ENCODE data around the gene TRRAP. TPM values are rescaled to one million over a fixed set of nuclear protein-coding genes. Genes with fewer than 3 reads are reported as not detected.

TRRAP gene
- total RNA-seq, 1 donor: 25.4 TPM

- H3K9me3 ChIP-seq (ENCODE audit: low read depth, low read length): no peaks in the 10 kb centered on the region
- no peaks in the 10 kb centered on the region for H3K4me1 ChIP-seq (ENCODE audit: insufficient read depth, low read length)
- H3K4me3 ChIP-seq (ENCODE audit: low read length): no peak overlapping the region
- H3K27me3 ChIP-seq (ENCODE audit: insufficient read depth, low read length): no peaks in the 10 kb centered on the region
Observed at GRCh38 chr7:98907570-98907969, 29.2 kb downstream of the TRRAP start.

- Histone ChIP-seq H3K27me3 (ENCODE audit: insufficient read depth, low read length) (no peaks in the 10 kb centered on the region), H3K4me1 (ENCODE audit: insufficient read depth, low read length) (no peaks in the 10 kb centered on the region), H3K9me3 (ENCODE audit: low read depth, low read length) (no peaks in the 10 kb centered on the region), H3K4me3 (ENCODE audit: low read length) (no peak overlapping the region)
Observed at GRCh38 chr7:98908585-98908984, 30.3 kb downstream of the TRRAP start.

GRCh38 chr7:98909487-98909886 is 31.2 kb downstream of the TRRAP start:
- Histone ChIP-seq H3K4me3 (ENCODE audit: low read length) (no peak overlapping the region), H3K27me3 (ENCODE audit: insufficient read depth, low read length) (no peaks in the 10 kb centered on the region), H3K9me3 (ENCODE audit: low read depth, low read length) (no peaks in the 10 kb centered on the region), H3K4me1 (ENCODE audit: insufficient read depth, low read length) (no peaks in the 10 kb centered on the region)

- no peaks in the 10 kb centered on the region for H3K4me1 ChIP-seq (ENCODE audit: insufficient read depth, low read length)
- no peaks in the 10 kb centered on the region for H3K27me3 ChIP-seq (ENCODE audit: insufficient read depth, low read length)
- H3K4me3 ChIP-seq (ENCODE audit: low read length): no peak overlapping the region
- H3K9me3 ChIP-seq (ENCODE audit: low read depth, low read length): no peaks in the 10 kb centered on the region
Observed at GRCh38 chr7:98910427-98910826, 32.1 kb downstream of the TRRAP start.

GRCh38 chr7:98911916-98912315 is 33.6 kb downstream of the TRRAP start:
- Histone ChIP-seq H3K4me3 (ENCODE audit: low read length) (no peak overlapping the region), H3K9me3 (ENCODE audit: low read depth, low read length) (no peaks in the 10 kb centered on the region), H3K27me3 (ENCODE audit: insufficient read depth, low read length) (no peaks in the 10 kb centered on the region), H3K4me1 (ENCODE audit: insufficient read depth, low read length) (no peaks in the 10 kb centered on the region)

- Histone ChIP-seq H3K4me3 (ENCODE audit: low read length) (no peak overlapping the region), H3K4me1 (ENCODE audit: insufficient read depth, low read length) (no peaks in the 10 kb centered on the region), H3K27me3 (ENCODE audit: insufficient read depth, low read length) (no peaks in the 10 kb centered on the region), H3K9me3 (ENCODE audit: low read depth, low read length) (no peaks in the 10 kb centered on the region)
Observed at GRCh38 chr7:98913026-98913425, 34.7 kb downstream of the TRRAP start.

GRCh38 chr7:98913612-98914011 is 35.3 kb downstream of the TRRAP start:
- H3K4me3 ChIP-seq (ENCODE audit: low read length): no peak overlapping the region
- no peaks in the 10 kb centered on the region for H3K27me3 ChIP-seq (ENCODE audit: insufficient read depth, low read length)
- H3K9me3 ChIP-seq (ENCODE audit: low read depth, low read length): no peaks in the 10 kb centered on the region

GRCh38 chr7:98917331-98917730 is 39.0 kb downstream of the TRRAP start:
- Histone ChIP-seq H3K4me3 (ENCODE audit: low read length) (no peak overlapping the region), H3K4me1 (ENCODE audit: insufficient read depth, low read length) (no peaks in the 10 kb centered on the region), H3K9me3 (ENCODE audit: low read depth, low read length) (no peaks in the 10 kb centered on the region), H3K27me3 (ENCODE audit: insufficient read depth, low read length) (no peaks in the 10 kb centered on the region)

More at GRCh38 chr7:98913612-98914011, 35.3 kb downstream of the TRRAP start:
- H3K4me1 ChIP-seq (ENCODE audit: insufficient read depth, low read length): no peaks in the 10 kb centered on the region

- Histone ChIP-seq H3K9me3 (ENCODE audit: low read depth, low read length) (no peaks in the 10 kb centered on the region), H3K4me1 (ENCODE audit: insufficient read depth, low read length) (no peaks in the 10 kb centered on the region), H3K4me3 (ENCODE audit: low read length) (no peak overlapping the region), H3K27me3 (ENCODE audit: insufficient read depth, low read length) (no peaks in the 10 kb centered on the region)
Observed at GRCh38 chr7:98921608-98922372, 43.5 kb downstream of the TRRAP start.

- H3K4me3 ChIP-seq (ENCODE audit: low read length): no peak overlapping the region
- H3K4me1 ChIP-seq (ENCODE audit: insufficient read depth, low read length): no peaks in the 10 kb centered on the region
- H3K9me3 ChIP-seq (ENCODE audit: low read depth, low read length): no peaks in the 10 kb centered on the region
- no peaks in the 10 kb centered on the region for H3K27me3 ChIP-seq (ENCODE audit: insufficient read depth, low read length)
Observed at GRCh38 chr7:98922392-98923187, 44.3 kb downstream of the TRRAP start.

GRCh38 chr7:98923512-98923911 is 45.2 kb downstream of the TRRAP start:
- Histone ChIP-seq H3K9me3 (ENCODE audit: low read depth, low read length) (no peaks in the 10 kb centered on the region), H3K27me3 (ENCODE audit: insufficient read depth, low read length) (no peaks in the 10 kb centered on the region)

GRCh38 chr7:98927125-98927524 is 48.8 kb downstream of the TRRAP start:
- Histone ChIP-seq H3K9me3 (ENCODE audit: low read depth, low read length) (no peaks in the 10 kb centered on the region), H3K4me3 (ENCODE audit: low read length) (no peak overlapping the region), H3K27me3 (ENCODE audit: insufficient read depth, low read length) (no peaks in the 10 kb centered on the region), H3K4me1 (ENCODE audit: insufficient read depth, low read length) (no peaks in the 10 kb centered on the region)

More at GRCh38 chr7:98923512-98923911, 45.2 kb downstream of the TRRAP start:
- no peaks in the 10 kb centered on the region for H3K4me1 ChIP-seq (ENCODE audit: insufficient read depth, low read length)
- no peak overlapping the region for H3K4me3 ChIP-seq (ENCODE audit: low read length)

- Histone ChIP-seq H3K4me1 (ENCODE audit: insufficient read depth, low read length) (no peaks in the 10 kb centered on the region), H3K9me3 (ENCODE audit: low read depth, low read length) (no peaks in the 10 kb centered on the region), H3K27me3 (ENCODE audit: insufficient read depth, low read length) (no peaks in the 10 kb centered on the region), H3K4me3 (ENCODE audit: low read length) (no peak overlapping the region)
Observed at GRCh38 chr7:98930464-98930863, 52.1 kb downstream of the TRRAP start.

- Histone ChIP-seq H3K4me3 (ENCODE audit: low read length) (no peak overlapping the region), H3K4me1 (ENCODE audit: insufficient read depth, low read length) (no peaks in the 10 kb centered on the region)
Observed at GRCh38 chr7:98930921-98931320, 52.6 kb downstream of the TRRAP start.

GRCh38 chr7:98933321-98933720 is 55.0 kb downstream of the TRRAP start:
- Histone ChIP-seq H3K4me3 (ENCODE audit: low read length) (no peak overlapping the region), H3K4me1 (ENCODE audit: insufficient read depth, low read length) (no peaks in the 10 kb centered on the region), H3K27me3 (ENCODE audit: insufficient read depth, low read length) (no peaks in the 10 kb centered on the region), H3K9me3 (ENCODE audit: low read depth, low read length) (no peaks in the 10 kb centered on the region)

More at GRCh38 chr7:98930921-98931320, 52.6 kb downstream of the TRRAP start:
- Histone ChIP-seq H3K27me3 (ENCODE audit: insufficient read depth, low read length) (no peaks in the 10 kb centered on the region), H3K9me3 (ENCODE audit: low read depth, low read length) (no peaks in the 10 kb centered on the region)
